ENCODE measurements around the gene ZBTB7B. TPM values are rescaled to one million over a fixed set of nuclear protein-coding genes. Genes with fewer than 3 reads are reported as not detected.

The ZBTB7B gene
- total RNA-seq, 3 donors from 2014 or later = 45.6 to 82.5 (median 53.4) TPM

GRCh38 chr1:155001425-155001674, 1.3 kb upstream of the ZBTB7B start:
- peaks cover 16 to 30% of the 10 kb centered on the region in 2 donors for H3K4me1 ChIP-seq
- H3K9me3 ChIP-seq = no peaks in the 10 kb centered on the region
- H3K36me3 ChIP-seq = no peaks in the 10 kb centered on the region
- H3K4me3 ChIP-seq = peak overlapping the region; percentile 89 to 95 (median 89)
- TF ChIP-seq POLR2A (IDR thresholded peaks at IDR 0.05) (no peak), CTCF (IDR thresholded peaks at IDR 0.05) (no peak), POLR2AphosphoS5 (IDR thresholded peaks at IDR 0.05) (no peak)
- no peak for DNase-seq (ENCODE audit: low spot score in 2 of 2)
- H3K27ac ChIP-seq = peak overlapping the region; percentile 98 to 99
- H3K27me3 ChIP-seq = no peaks in the 10 kb centered on the region
- intact Hi-C loops (cut with DNase I; ENCODE audit: low total_unique reads) = no loop called here

DNA sequence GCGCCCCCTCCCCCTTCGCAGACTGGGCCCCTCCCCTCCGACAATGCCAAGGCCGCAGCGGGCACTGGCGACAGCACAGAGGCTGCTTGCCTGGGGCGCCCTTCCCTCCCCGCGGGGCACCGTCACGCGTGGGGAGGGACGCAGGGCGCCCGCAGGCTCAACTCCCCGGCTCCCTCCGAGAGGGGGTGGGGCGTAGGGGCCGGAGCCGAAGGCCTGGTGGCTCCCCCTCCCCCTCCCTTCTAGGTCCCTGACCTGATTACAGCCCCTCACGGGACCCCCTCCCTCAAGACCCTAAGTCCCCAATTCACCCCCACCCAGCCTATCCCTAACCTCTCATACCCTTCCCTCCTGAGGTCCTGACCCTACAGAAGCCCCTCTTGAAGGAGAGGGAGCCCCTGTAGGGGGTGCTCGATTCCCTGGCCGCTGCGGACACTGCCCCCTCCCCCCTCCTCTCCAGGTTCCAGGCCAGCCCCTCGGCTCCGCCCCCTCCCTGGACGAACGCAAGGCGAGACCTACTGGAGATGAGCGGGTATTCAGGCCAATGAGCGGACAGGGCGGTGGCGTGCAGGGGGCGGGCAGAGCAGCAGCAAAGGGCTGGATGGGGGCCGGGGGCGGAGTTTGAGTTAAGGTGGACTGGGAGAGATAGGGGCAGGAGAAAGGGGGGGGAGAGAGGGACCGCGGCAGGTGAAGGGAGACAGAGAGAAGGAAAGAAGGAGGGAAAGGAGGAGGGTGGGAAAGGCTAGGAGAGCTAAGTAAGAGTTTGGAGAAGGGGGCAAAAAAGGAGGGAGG, 733 bp upstream of the ZBTB7B start:
- Histone ChIP-seq H3K27ac (peak overlapping the region; percentile 98 to 99), H3K4me1 (peaks cover 16 to 36% of the 10 kb centered on the region in 2 donors), H3K36me3 (no peaks in the 10 kb centered on the region), H3K4me3 (peak overlapping the region; percentile 89 to 95 (median 89)), H3K27me3 (no peaks in the 10 kb centered on the region), H3K9me3 (no peaks in the 10 kb centered on the region)
- peak; percentile 83 for TF ChIP-seq POLR2A (IDR thresholded peaks at IDR 0.05)
- TF ChIP-seq CTCF (IDR thresholded peaks at IDR 0.05) = peak in 2 of 3 donors; percentile 9 to 30
- TF ChIP-seq POLR2AphosphoS5 (IDR thresholded peaks at IDR 0.05) = peak in 2 of 3 donors; percentile 61 to 78
- DNase-seq (ENCODE audit: low spot score in 2 of 2) = peak; percentile 100
- intact Hi-C loops (cut with DNase I; ENCODE audit: low total_unique reads) = no loop called here

- Histone ChIP-seq H3K9me3 (no peaks in the 10 kb centered on the region), H3K27ac (peak overlapping the region; percentile 98 to 99), H3K27me3 (no peaks in the 10 kb centered on the region), H3K4me1 (peaks cover 20 to 44% of the 10 kb centered on the region in 2 donors), H3K36me3 (no peaks in the 10 kb centered on the region), H3K4me3 (peak overlapping the region; percentile 89 to 95 (median 89))
- intact Hi-C loops (cut with DNase I; ENCODE audit: low total_unique reads) = no loop called here
- TF ChIP-seq POLR2A (IDR thresholded peaks at IDR 0.05) (no peak), POLR2AphosphoS5 (IDR thresholded peaks at IDR 0.05) (no peak), CTCF (IDR thresholded peaks at IDR 0.05) (no peak)
- DNase-seq (ENCODE audit: low spot score in 2 of 2) = no peak
Measured at GRCh38 chr1:155003227-155003765, 694 bp downstream of the ZBTB7B start.

DNA sequence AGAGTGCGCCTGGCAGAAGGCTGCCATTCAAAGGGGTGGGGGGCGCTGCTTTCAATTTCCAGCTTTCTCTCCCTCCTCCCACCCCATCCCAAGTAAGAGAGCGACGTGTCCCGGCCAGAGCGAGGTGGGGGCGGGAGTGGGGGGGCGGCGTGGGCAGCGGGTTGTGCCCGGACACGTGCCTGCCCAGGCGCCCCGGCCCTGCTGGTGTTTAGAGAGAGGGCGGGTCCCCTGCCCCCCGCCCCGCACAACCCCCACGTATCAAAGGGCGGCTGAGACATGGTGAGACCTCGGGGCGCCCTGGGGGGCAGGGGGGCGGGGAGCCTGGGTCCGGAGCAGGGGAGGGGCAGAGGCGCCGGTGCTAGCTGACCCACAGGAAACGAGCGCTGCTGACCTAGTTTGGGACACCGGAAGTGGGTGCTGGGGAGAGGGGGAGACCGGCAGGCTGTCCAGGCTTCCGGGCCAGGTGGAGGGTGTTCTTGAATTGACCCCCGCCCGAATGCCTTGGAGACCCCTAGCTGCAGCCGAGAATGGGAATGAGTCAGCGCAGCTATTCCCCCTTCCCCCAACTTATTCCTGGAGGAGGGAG, 1.3 kb downstream of the ZBTB7B start:
- no peaks in the 10 kb centered on the region for H3K36me3 ChIP-seq
- no peaks in the 10 kb centered on the region for H3K27me3 ChIP-seq
- H3K4me1 ChIP-seq = peaks cover 20 to 42% of the 10 kb centered on the region in 2 donors
- TF ChIP-seq CTCF (IDR thresholded peaks at IDR 0.05) (no peak), POLR2AphosphoS5 (IDR thresholded peaks at IDR 0.05) (no peak), POLR2A (IDR thresholded peaks at IDR 0.05) (no peak)
- H3K9me3 ChIP-seq = no peaks in the 10 kb centered on the region
- peak overlapping the region; percentile 89 to 95 (median 89) for H3K4me3 ChIP-seq
- no peak for DNase-seq (ENCODE audit: low spot score in 2 of 2)
- intact Hi-C loops (cut with DNase I; ENCODE audit: low total_unique reads) = no loop called here
- H3K27ac ChIP-seq = peak overlapping the region; percentile 98 to 99
